Frontal cortex (tissue), 4 donors: ENCODE measurements around the gene BLZF1. TPM values are rescaled to one million over a fixed set of nuclear protein-coding genes. Genes with fewer than 3 reads are reported as not detected.

ENCODE experiments used
- DNase-seq, 2 donors: peaks; one replicate each; pipeline ENCODE4 v3.0.0; 2012; ENCODE audit warnings: low spot score in 2 of 2
- FAIRE-seq: peaks from 2 replicates; lab custom pipeline; 2012; peaks lifted over from hg19 to GRCh38; lab: Jason Lieb, UNC
- total RNA-seq: library from RNA; depleted of rRNA; stranded (reverse); fragments of >200 nt; gene quantifications from one replicate; pipeline ENCODE4 v1.2.3, GENCODE V29; 2014
- donor health status: control.
- donor health status: control.
- donor health status: control.

BLZF1 gene
- total RNA-seq, 1 donor from 2014 or later: 24.9 TPM

GRCh38 chr1:169427081-169427641 is 59.2 kb downstream of the BLZF1 start, which contains the start of gene CCDC181:
TSS of gene CCDC181 (minus strand) at chr1:169427474. CDS start at chr1:169424927, 2,547 bp downstream.
- peak; percentile 9 to 27 for DNase-seq
- no peak for FAIRE-seq

Other genes with a start within 250 kb of the BLZF1 start
- gene NME7, start 398 bp upstream of the BLZF1 start, total RNA-seq: 26.1 TPM
- 7.3 TPM for gene CCDC181, start 59.3 kb downstream of the BLZF1 start, total RNA-seq
- gene SLC19A2, start 117.7 kb downstream of the BLZF1 start, total RNA-seq: 23.6 TPM
- gene F5, start 218.3 kb downstream of the BLZF1 start, total RNA-seq: not detected